HG02642 (cell line): ENCODE results near the gene MYCN.
"Not testable (repeated sequence)": the region's sequence is repeated elsewhere in the genome, so short reads cannot be mapped to it uniquely, and the experiment has no call there.

ENCODE experiments used
- ATAC-seq: cut with Tn5 transposase; IDR thresholded peaks from one replicate; pipeline ENCODE4 v1.9.1; 2021; ENCODE audit warnings: mild to moderate bottlenecking; ENCODE audit not compliant: unreplicated experiment, poor library complexity

Gene MYCN

DNA sequence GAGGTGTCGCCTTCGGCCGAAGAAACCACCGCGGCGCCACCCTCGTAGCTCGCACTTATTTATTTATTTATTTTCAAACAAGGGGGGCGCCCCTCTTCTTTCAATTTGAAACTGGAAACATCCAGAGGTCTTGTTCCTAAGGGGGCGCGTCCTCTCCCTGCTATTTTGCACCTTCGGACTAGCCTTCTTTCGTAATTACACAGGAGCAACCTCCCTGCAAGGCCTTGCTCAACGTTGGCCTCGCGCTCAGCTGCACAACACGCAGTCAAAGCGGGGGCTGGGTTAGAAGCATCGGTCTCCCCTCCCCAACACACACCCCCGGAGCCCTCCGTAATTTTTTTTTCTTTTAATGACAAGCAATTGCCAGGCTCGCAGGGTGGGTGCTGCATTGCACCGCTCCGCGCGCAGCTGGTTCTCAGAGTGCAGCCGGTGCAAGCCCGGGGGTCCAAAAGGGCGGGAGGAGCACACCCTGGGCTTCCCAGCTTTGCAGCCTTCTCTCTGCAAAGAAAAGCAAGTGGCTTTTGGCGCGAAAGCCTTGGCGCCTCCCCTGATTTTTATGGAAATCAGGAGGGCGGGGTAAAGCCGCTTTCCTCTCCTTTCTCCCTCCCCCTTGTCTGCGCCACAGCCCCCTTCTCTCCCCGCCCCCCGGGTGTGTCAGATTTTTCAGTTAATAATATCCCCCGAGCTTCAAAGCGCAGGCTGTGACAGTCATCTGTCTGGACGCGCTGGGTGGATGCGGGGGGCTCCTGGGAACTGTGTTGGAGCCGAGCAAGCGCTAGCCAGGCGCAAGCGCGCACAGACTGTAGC, at the start of gene MYCN:
Gene MYCN, plus strand, starts transcription at position 697 of the 807 bp plus-strand sequence. CDS start 1,515 bp downstream, outside the sequence.
- peak; percentile 11 for ATAC-seq

DNA sequence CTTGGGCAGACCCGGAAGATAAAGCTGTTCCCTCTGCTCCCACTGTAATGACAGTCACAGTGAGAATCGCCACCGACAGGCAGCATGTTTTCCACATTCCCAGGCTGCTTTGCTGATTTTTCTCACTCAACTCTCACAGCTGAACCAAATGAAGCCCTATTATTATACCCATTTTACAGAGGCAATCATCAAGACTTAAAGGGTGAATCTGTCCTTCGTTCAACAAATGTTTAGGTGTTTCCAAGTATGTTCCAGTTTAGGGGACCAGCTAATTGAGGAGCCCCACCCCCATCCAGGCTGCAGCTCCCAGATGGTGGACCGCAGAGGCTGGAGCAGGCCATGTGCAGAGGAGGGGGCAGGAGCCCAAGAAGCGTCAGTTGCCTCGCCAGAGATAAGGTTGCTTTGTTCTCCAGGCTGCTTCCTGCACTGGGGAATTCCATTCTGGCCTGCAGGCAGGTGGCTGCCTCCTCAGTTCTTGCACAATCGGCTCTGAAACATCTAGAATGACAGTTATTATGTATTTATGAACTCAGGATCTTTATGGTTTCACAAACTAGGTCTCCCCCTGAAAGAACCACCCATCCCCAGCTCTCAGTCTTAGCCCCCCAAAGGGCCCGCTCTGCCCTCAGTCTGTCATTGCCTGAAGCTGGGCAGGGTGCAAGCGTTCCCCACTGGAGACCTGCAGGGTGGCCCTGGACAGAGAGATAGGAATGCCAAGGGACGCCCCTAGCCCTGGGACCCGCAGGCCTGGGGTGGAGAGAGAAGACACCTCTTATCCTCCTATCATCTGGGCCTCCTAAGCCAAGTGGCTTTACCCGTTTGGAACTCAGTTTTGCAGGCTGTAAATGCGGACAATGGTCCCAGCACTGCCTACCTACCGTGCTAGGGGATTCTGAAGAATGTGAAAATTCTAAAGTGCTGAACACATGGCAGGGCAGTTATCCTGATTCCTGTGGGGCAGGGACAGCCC, 49.1 kb upstream of the MYCN start:
- no peak for ATAC-seq

GRCh38 chr2:15892151-15892880, 48.0 kb upstream of the MYCN start:
- ATAC-seq, result no peak

GRCh38 chr2:15893085-15893484, 47.3 kb upstream of the MYCN start:
- no peak for ATAC-seq

GRCh38 chr2:15893689-15894480, 46.5 kb upstream of the MYCN start:
- ATAC-seq, result no peak

DNA sequence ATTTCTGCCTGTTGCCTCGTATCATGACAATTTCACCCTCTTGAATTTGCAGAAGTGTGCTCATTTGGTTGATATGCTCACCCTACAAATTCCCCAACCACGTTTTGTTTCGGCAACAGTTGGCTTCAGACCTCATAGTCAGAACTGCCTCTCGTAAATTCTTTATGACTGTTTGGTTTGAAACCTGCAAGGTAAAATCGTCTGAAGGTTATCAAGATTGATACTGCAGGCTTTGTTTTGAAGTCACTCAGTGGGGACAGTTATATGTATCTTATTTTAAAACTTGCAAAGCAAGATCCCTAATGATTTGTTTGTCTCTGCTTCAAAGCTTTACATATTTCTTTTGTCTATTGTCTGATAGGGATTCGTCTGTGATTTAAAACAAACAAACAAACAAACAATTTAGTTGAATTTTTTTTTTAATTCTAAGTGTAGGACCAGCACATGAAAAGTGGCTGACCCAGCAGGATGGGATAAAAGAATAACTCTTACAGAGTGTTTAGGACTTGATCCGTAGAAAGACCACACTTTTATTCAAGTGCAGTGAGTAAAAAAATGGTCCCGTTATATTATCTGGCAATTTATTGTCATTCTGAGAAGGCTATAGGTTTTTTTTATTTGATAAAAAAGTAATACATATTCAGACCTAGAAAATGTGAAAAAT, 45.7 kb upstream of the MYCN start:
- ATAC-seq, result no peak

DNA sequence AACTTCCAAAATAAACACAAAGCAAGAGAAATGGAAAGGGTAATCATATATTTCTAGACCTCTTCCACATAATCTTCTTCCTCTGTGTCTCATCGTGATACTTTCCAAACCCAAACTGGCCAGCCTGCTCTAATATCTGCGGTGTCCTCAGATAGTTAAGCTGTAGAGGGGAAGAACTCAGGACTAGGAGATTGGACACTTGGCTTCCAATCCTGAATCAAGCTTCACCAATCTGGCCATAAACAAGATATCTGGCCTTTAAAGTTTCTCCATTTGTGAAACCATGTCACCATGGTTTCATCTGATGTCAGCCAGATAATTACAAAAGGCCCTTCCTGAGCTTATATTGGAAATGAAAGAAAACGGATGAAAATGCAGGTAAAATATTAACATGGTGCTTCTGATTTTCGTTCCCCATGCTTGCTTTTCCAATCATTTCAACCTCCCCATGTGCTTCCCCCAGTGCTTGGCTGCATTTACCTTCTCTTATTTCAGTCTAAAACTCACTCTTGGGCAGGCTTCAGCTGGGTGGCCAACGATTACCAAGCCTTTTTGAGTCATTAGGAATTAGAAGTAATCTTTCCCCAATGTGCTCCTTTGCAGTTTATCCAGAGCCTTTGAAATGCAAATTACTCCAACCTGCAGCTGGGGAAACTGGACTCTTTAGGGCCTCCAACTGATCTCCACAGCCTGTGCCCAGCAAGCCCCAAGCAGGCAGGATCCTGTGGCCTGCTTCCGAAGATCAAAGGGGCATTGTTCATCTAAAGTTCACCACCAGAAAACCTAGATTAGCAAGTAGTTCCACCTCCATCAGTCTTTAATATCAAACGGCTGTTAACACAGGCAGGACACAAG, 44.5 kb upstream of the MYCN start:
- ATAC-seq, result no peak

GRCh38 chr2:15896859-15897258, 43.5 kb upstream of the MYCN start:
- no peak for ATAC-seq

- ATAC-seq, result no peak
Observed at GRCh38 chr2:15897431-15898098, 42.8 kb upstream of the MYCN start.

GRCh38 chr2:15899327-15899612, 41.1 kb upstream of the MYCN start:
- no peak for ATAC-seq

GRCh38 chr2:15899751-15900493, 40.4 kb upstream of the MYCN start:
- no peak for ATAC-seq

DNA sequence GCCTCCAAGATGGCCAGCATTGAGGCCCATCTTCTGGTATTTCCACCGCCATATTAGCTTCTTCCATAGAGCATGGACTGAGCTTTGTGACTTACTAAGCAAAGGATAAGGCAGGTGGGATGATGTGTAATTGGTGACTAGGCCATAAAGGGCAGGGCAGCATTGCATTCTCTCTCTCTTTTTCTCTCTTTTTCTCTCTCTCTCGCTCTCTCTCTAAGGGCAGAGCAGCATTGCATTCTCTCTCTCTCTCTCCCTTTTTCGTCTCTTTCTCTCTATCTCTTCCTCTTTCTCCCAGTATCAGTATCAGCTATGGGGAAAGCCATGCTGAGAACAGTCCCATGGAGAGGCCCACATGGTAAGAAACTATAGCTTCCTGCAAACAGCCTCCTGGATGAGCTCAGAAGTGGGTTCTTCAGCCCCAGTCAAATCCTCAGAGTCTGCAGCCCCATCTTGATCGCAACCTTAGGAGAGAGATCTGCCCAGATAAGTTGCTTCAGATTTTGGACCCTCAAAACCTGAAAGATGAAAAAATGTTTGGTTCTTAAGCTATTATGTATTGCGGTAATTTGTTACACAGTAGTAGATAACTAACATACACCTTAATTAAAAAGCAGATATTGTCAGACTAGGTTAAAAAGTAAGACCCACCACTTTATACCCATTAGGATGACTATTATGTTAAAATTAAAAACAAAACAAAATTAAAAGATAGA, 39.1 kb upstream of the MYCN start:
- no peak for ATAC-seq

DNA sequence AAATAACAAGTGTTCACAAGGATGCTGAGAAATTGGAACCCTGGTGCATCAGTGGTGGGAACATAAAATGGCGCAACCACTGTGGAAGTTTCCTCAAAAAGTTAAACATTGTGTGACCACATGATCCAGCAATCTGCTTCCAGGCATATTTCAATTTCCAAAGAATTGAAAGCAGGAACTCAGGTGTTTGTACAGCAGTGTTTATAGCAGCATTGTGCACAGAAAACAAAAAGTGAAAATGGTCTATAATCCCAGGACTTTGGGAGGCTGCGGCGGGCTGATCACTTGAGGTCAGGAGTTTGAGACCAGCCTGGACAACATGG, 38.6 kb upstream of the MYCN start:
- ATAC-seq, result no peak

DNA sequence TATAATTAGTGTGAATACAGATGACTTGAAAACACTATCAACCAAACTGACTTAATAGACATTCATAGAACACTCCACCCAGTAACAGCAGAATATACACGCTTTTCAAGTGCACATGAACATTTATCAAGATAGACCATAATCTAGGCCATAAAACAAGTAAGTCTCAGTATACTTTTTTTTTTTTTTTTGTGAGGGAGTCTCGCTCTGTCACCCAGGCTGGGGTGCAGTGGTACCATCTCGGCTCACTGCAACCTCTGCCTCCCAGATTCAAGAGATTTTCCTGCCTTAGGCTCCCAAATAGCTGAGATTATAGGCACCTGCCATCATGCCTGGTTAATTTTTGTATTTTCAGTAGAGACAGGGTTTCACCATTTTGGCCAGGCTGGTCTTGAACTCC, 36.4 kb upstream of the MYCN start:
- ATAC-seq, result not testable (repeated sequence)

GRCh38 chr2:15905267-15905645, 35.1 kb upstream of the MYCN start:
- no peak for ATAC-seq

DNA sequence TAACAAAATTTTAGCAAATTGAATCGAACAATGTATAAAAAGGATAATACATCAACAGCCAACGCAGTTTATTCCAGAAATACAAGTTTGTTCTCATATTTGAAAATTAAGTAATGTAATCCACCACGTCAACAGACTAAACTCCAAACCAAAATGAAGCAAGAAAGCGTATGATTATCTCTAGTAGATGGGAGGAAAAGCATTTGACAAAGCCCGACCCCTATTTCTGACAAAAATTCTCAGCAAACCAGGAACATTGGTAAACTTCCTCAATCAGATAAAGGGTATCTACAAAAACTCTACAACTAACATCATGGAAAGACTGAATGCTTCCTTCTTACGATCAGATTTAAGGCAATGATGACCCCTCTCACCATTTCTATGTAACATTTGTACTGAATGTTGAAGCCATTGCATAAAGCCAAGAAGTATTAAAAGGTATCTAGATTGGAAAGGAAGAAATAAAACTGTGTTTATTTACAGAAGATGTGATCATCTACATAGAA, 34.3 kb upstream of the MYCN start:
- ATAC-seq, result no peak

- ATAC-seq, result no peak
Observed at GRCh38 chr2:15906778-15907177, 33.6 kb upstream of the MYCN start.
